ENCODE results near the gene TMEM125. TPM values are rescaled to one million over a fixed set of nuclear protein-coding genes. Genes with fewer than 3 reads are reported as not detected.

Gene TMEM125
- total and polyA plus RNA-seq, 2 of the 4 experiments (the other 2 are of a cell fraction), result under 0.01 to 0.03 TPM

DNA sequence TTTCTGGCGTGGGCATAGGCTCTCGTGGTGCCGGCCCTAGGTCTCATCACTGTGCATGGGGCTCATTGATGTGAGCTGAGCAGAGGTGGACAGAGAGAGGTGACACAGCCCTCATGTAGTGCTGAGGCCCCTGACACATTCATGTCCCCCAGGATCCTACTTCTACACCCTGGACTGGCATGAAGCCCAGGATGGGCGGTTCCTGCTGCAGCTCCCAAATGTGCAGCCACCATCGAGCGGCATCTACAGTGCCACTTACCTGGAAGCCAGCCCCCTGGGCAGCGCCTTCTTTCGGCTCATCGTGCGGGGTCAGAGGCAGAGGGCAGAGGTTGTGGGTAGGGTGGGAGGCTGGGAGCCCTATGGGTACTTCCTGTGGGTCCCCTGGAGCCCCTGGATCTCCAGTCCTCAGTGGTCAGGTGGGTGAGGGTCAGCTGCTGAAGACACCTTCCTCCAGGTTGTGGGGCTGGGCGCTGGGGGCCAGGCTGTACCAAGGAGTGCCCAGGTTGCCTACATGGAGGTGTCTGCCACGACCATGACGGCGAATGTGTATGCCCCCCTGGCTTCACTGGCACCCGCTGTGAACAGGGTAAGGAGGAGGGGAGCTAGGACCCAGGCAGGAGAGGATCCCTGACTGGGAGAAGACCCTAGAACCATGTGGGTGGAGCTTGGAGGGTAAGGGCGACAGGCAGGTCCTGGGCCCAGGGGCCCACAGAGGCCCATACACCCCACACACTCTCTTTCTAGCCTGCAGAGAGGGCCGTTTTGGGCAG is 37.1 kb downstream of the TMEM125 start:
- intact Hi-C loops (cut with micrococcal nuclease) (no loop called here), in situ Hi-C loops (cut with MboI; ENCODE audit: low sequenced_read_pairs) (loop anchor here (5.0 kb wide), 1 partner anchor 35 kb away; no protein-coding TSS in a partner anchor), dilution Hi-C loops (cut with HindIII; ENCODE audit: low sequenced_read_pairs, unreplicated experiment) (no loop called here)
- ChIA-PET CTCF (no interaction called here), POLR2A (ENCODE audit: unreplicated experiment) (no interaction called here)
- H2BK5ac ChIP-seq (ENCODE audit: low read depth, low read length, poor library complexity, severe bottlenecking), result no peak overlapping the region
- BruUV-seq (replicated peaks), result no TSS peak
- no peak overlapping the region for H3K18ac ChIP-seq (ENCODE audit: low read depth, low read length)
- no CpG with 5 or more reads among the region's 17 CpGs for WGBS, 2 experiments (ENCODE audit: extremely low coverage in 2 of 2, insufficient read length in 1 of 2)
- no peak overlapping the region for H2BK15ac ChIP-seq (ENCODE audit: low read depth, low read length)
- no peak overlapping the region for H3K4ac ChIP-seq (ENCODE audit: low read depth, low read length)
- TF ChIP-seq MXI1 (IDR thresholded peaks at IDR 0.05; ENCODE audit: borderline replicate concordance, low read depth, low read length) (no peak), BHLHE40 (IDR thresholded peaks at IDR 0.05; ENCODE audit: low read depth, low read length) (no peak), CEBPB (IDR thresholded peaks at IDR 0.05; ENCODE audit: low read depth, low read length) (no peak), MAFK (IDR thresholded peaks at IDR 0.05; ENCODE audit: low read depth, low read length) (no peak), SMC3 (IDR thresholded peaks at IDR 0.05; ENCODE audit: low read depth, low read length) (no peak), MAZ (IDR thresholded peaks at IDR 0.05; ENCODE audit: borderline replicate concordance, low read depth, low read length) (no peak), RAD21 (IDR thresholded peaks at IDR 0.05; ENCODE audit: low read length) (no peak), POLR2A (IDR thresholded peaks at IDR 0.05; ENCODE audit: low read depth, low read length) (no peak), CTCF (conservative IDR thresholded peaks at IDR 0.05; ENCODE audit: low read depth, low read length) (no peak)
- TF ChIP-seq, protein P1, sequence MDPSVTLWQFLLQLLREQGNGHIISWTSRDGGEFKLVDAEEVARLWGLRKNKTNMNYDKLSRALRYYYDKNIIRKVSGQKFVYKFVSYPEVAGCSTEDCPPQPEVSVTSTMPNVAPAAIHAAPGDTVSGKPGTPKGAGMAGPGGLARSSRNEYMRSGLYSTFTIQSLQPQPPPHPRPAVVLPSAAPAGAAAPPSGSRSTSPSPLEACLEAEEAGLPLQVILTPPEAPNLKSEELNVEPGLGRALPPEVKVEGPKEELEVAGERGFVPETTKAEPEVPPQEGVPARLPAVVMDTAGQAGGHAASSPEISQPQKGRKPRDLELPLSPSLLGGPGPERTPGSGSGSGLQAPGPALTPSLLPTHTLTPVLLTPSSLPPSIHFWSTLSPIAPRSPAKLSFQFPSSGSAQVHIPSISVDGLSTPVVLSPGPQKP (IDR thresholded peaks at IDR 0.05; ENCODE audit: borderline replicate concordance, low read depth, low read length), result no peak
- TF ChIP-seq, protein P2, sequence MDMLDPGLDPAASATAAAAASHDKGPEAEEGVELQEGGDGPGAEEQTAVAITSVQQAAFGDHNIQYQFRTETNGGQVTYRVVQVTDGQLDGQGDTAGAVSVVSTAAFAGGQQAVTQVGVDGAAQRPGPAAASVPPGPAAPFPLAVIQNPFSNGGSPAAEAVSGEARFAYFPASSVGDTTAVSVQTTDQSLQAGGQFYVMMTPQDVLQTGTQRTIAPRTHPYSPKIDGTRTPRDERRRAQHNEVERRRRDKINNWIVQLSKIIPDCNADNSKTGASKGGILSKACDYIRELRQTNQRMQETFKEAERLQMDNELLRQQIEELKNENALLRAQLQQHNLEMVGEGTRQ (IDR thresholded peaks at IDR 0.05; ENCODE audit: low read depth, low read length), result no peak
- DNase-seq (no peak), ATAC-seq (ENCODE audit: low read depth) (no peak)
- H3K27me3 ChIP-seq (ENCODE audit: control insufficient read depth, insufficient read depth, low read length), result peaks cover 8% of the 10 kb centered on the region; the same call in 1 of the 2 replicates
- H4K5ac ChIP-seq (ENCODE audit: low read depth, low read length), result no peak overlapping the region
- peak overlapping the region; percentile 17 for H2AK9ac ChIP-seq (replicated peaks; ENCODE audit: low read depth, low read length, poor library complexity)
- no peaks in the 10 kb centered on the region for H3K9me1 ChIP-seq (ENCODE audit: insufficient read depth, low read length)
- no peak overlapping the region for H3K4me3 ChIP-seq (ENCODE audit: insufficient read depth, low read depth, low read length)
- H3K36me3 ChIP-seq (ENCODE audit: control insufficient read depth, insufficient read depth, low read length), result no peaks in the 10 kb centered on the region
- no peak overlapping the region for H3K14ac ChIP-seq (replicated peaks; ENCODE audit: low read depth, low read length)
- H4K8ac ChIP-seq (ENCODE audit: low read depth in 2 of 2, low read length in 2 of 2), result no peak overlapping the region
- no peak overlapping the region for H3K56ac ChIP-seq (ENCODE audit: extremely low read depth, insufficient read depth, low read length)
- H3K4me2 ChIP-seq (ENCODE audit: low read depth, low read length), result no peak overlapping the region
- no peaks in the 10 kb centered on the region for H3K9me3 ChIP-seq (ENCODE audit: control insufficient read depth, insufficient read depth, low read length)
- no peaks in the 10 kb centered on the region for H3K79me1 ChIP-seq (ENCODE audit: low read depth in 1 of 2, low read length in 2 of 2)
- no peak overlapping the region for H3K9ac ChIP-seq (ENCODE audit: low read depth, low read length)
- H3K27ac ChIP-seq (ENCODE audit: insufficient read depth, low read length), result no peak overlapping the region
- no peak overlapping the region for H2AK5ac ChIP-seq (ENCODE audit: low read depth, low read length)
- H3K23ac ChIP-seq (ENCODE audit: low read depth, low read length), result no peak overlapping the region
- no peaks in the 10 kb centered on the region; the same call in 1 of the 2 replicates for H4K20me1 ChIP-seq (ENCODE audit: insufficient read depth, low read length)
- H3K4me1 ChIP-seq (ENCODE audit: control insufficient read depth, insufficient read depth, low read length), result peaks cover 4% of the 10 kb centered on the region; the same call in 1 of the 2 replicates
- H2AFZ ChIP-seq (replicated peaks; ENCODE audit: low read length, poor library complexity), result peak overlapping the region; percentile 19
- H2BK20ac ChIP-seq (ENCODE audit: low read depth, low read length), result no peak overlapping the region
- H4K91ac ChIP-seq (ENCODE audit: insufficient read depth, low read depth, low read length), result no peak overlapping the region
- H2BK120ac ChIP-seq (ENCODE audit: low read depth, low read length), result no peak overlapping the region

Measured in IMR-90 (cell line).